IPS DF 6.9 (cell line): ENCODE data around the gene MYZAP.

Source experiments
- DNase-seq: peaks from one replicate; pipeline ENCODE4 v3.0.0-alpha.2; 2013; ENCODE audit warnings: low read depth, low spot score
- H3K27ac ChIP-seq: one replicate; pipeline ENCODE4 v1.5.1; 2013; ENCODE audit warnings: low read length, control low read depth
- H3K27me3 ChIP-seq: 2 replicates; pipeline ENCODE4 v1.6.1; 2013; ENCODE audit warnings: mild to moderate bottlenecking, low read length; ENCODE audit not compliant: control insufficient read depth, insufficient read depth
- H3K36me3 ChIP-seq: 2 replicates; pipeline ENCODE4 v1.6.1; 2013; ENCODE audit warnings: low read length; ENCODE audit not compliant: control insufficient read depth, insufficient read depth
- H3K4me1 ChIP-seq: 2 replicates; pipeline ENCODE4 v1.6.1; 2013; ENCODE audit warnings: low read length; ENCODE audit not compliant: control insufficient read depth, insufficient read depth
- H3K4me3 ChIP-seq: 2 replicates; pipeline ENCODE4 v1.5.1; 2013; ENCODE audit warnings: mild to moderate bottlenecking, low read length
- H3K9me3 ChIP-seq: 2 replicates; pipeline ENCODE4 v1.6.1; 2013; ENCODE audit warnings: low read length, inconsistent platforms; ENCODE audit not compliant: control insufficient read depth, insufficient read depth
- WGBS: extraction: QIAGEN DNeasy Blood & Tissue Kit; methylation state at CpG from one replicate; pipeline ENCODE4 v1.1.7; 2013; ENCODE audit warnings: mixed read lengths, missing lambda C conversion rate; ENCODE audit not compliant: insufficient read length, insufficient coverage; 5-methylcytosine and 5-hydroxymethylcytosine counted together

MYZAP gene

DNA sequence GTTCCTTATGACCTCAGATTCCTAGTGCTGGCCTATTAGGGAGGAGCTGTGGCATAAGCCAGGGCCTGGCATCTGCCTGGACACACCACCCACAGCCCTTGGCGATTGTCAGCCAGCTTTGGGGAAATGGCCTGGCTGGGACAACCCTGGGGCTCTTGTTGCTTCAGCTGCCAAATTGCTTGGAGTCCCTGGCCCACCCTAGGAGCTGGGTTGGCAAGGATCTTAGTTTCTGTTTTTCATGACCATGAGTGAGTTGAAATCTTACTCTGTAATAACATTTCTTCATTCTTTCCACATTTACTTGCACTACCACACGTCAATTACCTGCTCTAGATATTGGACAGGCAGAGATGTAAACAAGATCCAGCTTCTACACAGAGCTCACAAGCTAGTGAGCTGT, 1.9 kb upstream of the MYZAP start:
- H3K4me1 ChIP-seq, result peaks cover 4% of the 10 kb centered on the region; the same call in 1 of the 2 replicates
- no CpG with 5 or more reads among the region's 2 CpGs for WGBS
- no peaks in the 10 kb centered on the region for H3K36me3 ChIP-seq
- no peak overlapping the region for H3K27ac ChIP-seq
- no peaks in the 10 kb centered on the region for H3K9me3 ChIP-seq
- H3K4me3 ChIP-seq, result no peak overlapping the region
- H3K27me3 ChIP-seq, result peaks cover 2% of the 10 kb centered on the region; the same call in 1 of the 2 replicates
- no peak for DNase-seq

DNA sequence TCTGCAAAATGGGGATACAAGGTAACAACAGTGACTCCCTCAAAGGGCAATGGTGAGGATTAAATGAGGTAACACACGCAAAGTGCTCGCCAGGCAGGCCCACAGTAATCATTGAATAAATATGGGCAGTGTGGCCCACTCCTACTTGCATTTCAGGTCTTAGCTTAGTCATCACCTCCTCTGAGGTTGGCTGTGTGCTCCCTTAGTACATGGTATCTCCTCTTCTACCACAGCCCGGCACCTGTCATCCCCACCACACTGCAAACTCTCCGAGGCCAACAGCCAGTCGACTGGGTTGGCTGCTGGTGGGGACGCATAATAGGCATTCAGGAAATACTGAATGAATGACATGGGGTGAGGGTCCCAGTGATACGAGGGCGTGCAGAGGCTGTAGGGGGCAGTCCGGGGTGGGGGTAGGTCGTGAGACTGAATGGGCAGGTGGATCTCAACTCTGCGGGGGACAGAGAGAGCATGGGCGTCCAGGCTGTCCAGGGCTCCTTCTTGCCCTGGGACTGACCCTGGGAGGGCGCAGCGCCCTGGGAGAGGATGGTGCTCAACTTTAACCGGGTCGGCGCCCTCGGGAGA, 375 bp upstream of the MYZAP start:
- peaks cover 4% of the 10 kb centered on the region; the same call in 1 of the 2 replicates for H3K4me1 ChIP-seq
- H3K27ac ChIP-seq, result no peak overlapping the region
- H3K27me3 ChIP-seq, result peaks cover 2% of the 10 kb centered on the region; the same call in 1 of the 2 replicates
- H3K4me3 ChIP-seq, result peak overlapping the region; percentile 55; the same call in 1 of the 2 replicates
- no peak for DNase-seq
- H3K9me3 ChIP-seq, result no peaks in the 10 kb centered on the region
- no peaks in the 10 kb centered on the region for H3K36me3 ChIP-seq
- WGBS, result no CpG with 5 or more reads among the region's 18 CpGs

DNA sequence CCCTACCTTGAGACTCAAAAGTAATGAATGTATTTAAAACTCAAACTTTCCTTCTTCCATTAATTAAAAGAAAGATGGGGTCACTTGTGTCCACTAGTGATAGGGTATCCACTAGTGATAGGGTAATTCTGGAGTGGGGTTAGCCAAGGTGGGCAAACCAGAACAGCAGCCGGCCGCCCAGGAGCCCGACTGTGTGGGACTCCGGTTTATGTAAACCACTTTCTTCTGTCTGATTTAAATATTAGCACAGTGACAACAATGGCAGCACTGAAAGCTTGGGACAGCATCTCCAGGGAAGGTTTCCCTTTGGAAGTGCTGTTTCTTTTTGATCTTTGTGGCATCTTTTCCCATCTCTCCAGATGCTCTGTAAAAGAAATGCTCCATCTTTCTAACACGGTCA, 722 bp downstream of the MYZAP start:
- Histone ChIP-seq H3K27ac (no peak overlapping the region), H3K9me3 (no peaks in the 10 kb centered on the region), H3K27me3 (peaks cover 2% of the 10 kb centered on the region; the same call in 1 of the 2 replicates), H3K4me1 (peaks cover 4% of the 10 kb centered on the region; the same call in 1 of the 2 replicates), H3K36me3 (no peaks in the 10 kb centered on the region), H3K4me3 (no peak overlapping the region; the same call in 1 of the 2 replicates)
- WGBS, result no CpG with 5 or more reads among the region's 5 CpGs
- DNase-seq, result no peak

DNA sequence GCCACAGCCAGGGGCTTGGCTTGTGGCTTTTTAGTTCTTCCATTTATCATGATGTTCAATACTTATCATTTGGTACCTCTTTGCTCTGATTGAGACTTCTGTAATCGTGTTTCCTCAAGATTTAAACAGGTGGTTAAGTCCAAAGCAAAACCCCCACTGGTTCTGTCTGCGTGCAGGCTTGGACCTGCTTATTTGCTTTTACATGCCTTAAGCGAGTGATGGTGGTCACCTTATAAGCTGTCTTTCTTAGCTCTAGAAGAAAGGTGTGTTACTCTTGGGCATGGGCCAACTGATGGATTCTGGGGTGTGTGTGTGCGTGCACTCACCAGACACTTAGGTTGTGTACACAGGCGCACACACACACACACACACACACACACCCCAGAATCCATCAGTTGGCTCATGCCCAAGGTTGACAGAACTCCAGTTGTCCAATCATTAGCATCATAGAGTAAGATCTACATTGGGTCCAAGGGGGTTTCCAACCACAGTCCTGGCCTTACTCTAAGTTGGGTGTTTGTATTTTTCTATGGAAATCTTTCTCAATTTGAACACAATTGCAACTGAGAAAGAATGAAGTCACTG, 1.2 kb downstream of the MYZAP start:
- Histone ChIP-seq H3K4me3 (no peak overlapping the region), H3K27me3 (peaks cover 2% of the 10 kb centered on the region; the same call in 1 of the 2 replicates), H3K4me1 (peaks cover 4% of the 10 kb centered on the region; the same call in 1 of the 2 replicates), H3K27ac (no peak overlapping the region), H3K9me3 (no peaks in the 10 kb centered on the region), H3K36me3 (no peaks in the 10 kb centered on the region)
- no CpG with 5 or more reads among the region's 5 CpGs for WGBS
- DNase-seq, result no peak

DNA sequence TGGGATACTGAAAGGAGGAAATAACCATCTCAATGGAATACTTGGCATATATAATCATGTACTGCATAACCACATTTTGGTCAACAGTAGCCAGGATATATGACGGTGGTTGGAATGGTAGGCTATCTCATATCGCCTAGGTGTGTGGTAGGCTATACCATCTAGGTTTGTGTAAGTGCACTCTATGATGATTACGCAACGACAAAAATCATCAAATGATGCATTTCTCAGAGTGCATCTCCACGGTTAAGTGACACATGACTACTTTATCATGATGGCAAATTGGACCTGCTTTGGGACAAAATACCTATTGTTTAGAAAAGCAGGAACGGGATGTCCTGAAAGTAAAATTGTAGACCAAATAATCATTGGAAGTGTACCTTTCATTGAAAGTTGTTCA, 2.8 kb downstream of the MYZAP start:
- Histone ChIP-seq H3K9me3 (no peaks in the 10 kb centered on the region), H3K27ac (no peak overlapping the region), H3K36me3 (no peaks in the 10 kb centered on the region), H3K4me1 (peaks cover 4% of the 10 kb centered on the region; the same call in 1 of the 2 replicates), H3K27me3 (peaks cover 2% of the 10 kb centered on the region; the same call in 1 of the 2 replicates), H3K4me3 (no peak overlapping the region)
- no CpG with 5 or more reads among the region's 6 CpGs for WGBS
- DNase-seq, result no peak

DNA sequence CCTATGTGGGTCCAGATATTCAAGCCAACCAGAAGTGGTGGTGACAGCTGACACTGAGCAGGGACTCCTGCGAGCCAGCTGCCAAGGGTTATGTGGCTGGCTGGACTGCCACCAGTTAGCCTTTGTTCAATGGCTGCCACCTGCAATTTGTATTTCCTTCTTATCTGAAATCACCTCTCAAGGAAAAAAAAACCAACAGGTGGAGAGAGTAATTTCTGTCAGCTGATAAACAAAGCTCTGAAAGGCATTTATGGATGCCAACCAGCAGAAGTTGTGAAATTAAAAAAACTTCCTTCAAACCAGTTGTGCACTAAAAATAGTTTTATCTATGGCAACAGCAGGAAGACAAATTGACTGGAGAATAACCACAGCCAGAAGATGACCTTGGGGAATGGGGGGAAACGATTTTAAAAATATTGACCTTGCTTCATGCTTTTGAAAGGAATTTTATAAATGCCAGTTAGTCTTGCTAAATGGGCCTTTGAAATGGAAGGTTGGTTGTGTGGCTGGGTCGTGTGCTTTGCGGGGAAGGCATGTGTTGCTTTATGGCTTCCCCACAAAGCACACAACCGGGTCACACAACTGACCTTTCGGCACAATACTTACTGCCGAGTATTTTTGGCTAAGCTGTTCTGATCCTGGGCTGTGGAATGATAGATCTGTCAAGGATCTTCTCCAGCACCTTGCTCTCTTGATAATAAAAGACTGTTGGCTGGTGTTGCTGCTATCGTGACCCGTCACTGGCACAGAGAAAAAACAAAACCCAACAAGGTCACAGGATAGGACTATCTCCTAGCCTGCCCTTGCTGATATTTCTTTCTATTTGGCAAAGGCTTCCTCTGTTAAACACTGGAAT, 3.5 kb downstream of the MYZAP start:
- H3K27me3 ChIP-seq, result peaks cover 2% of the 10 kb centered on the region; the same call in 1 of the 2 replicates
- H3K36me3 ChIP-seq, result no peaks in the 10 kb centered on the region
- peaks cover 4% of the 10 kb centered on the region; the same call in 1 of the 2 replicates for H3K4me1 ChIP-seq
- no CpG with 5 or more reads among the region's 9 CpGs for WGBS
- H3K9me3 ChIP-seq, result no peaks in the 10 kb centered on the region
- no peak overlapping the region for H3K27ac ChIP-seq
- DNase-seq, result no peak
- no peak overlapping the region for H3K4me3 ChIP-seq

DNA sequence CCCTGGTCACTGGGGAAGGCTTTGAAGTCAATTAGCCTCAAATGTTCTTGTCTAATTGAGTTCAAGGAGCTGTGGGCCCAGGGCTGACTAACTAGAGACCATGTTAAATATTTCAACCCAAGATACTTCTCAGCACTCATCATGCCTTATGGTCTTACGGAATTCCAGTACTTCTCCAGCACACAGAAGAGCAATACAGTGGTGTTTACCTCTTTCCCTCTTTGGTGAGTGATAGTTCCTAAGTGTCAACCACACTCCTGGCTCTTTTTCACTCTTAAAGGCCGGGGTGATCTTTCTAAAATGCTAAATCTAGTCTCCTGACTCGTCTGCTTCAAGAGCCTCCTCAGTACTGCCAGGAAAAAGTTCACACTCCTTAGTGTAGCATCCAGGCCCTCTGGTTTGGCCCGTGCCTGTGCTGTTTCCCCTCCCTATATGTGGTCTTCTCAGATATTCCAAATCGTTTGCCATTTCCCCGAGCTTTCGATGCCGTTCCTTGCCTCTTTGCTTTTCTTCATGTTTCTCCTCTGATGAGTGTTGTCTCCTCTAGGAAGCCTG, 4.7 kb downstream of the MYZAP start:
- no peak for DNase-seq
- no peak overlapping the region for H3K27ac ChIP-seq
- peaks cover under 1% of the 10 kb centered on the region; the same call in 1 of the 2 replicates for H3K4me1 ChIP-seq
- H3K27me3 ChIP-seq, result no peaks in the 10 kb centered on the region
- H3K9me3 ChIP-seq, result no peaks in the 10 kb centered on the region
- no peaks in the 10 kb centered on the region for H3K36me3 ChIP-seq
- H3K4me3 ChIP-seq, result no peak overlapping the region
- no CpG with 5 or more reads among the region's 8 CpGs for WGBS

DNA sequence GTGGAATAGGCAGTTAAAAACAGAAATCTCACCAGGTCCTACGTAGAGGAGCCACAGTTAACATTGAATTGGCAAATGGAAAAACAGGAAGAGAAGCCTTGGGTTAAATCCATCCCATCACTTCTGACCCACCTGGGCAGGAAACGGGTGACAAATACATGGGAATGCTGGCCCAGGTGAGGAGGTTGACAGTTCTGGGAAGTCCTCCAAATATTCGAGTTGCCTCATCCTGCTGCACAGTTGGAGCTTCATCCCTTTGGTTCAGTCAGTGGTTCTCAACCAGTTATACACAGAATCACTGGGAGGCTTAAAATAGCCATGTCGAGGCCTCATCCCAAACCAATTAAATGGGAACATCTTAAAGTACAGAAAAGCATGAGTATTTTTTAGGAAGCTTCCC, 5.3 kb downstream of the MYZAP start:
- Histone ChIP-seq H3K9me3 (no peaks in the 10 kb centered on the region), H3K4me1 (no peaks in the 10 kb centered on the region), H3K36me3 (no peaks in the 10 kb centered on the region), H3K27me3 (no peaks in the 10 kb centered on the region), H3K4me3 (no peak overlapping the region), H3K27ac (no peak overlapping the region)
- WGBS, result no CpG with 5 or more reads among the region's 4 CpGs
- DNase-seq, result no peak

DNA sequence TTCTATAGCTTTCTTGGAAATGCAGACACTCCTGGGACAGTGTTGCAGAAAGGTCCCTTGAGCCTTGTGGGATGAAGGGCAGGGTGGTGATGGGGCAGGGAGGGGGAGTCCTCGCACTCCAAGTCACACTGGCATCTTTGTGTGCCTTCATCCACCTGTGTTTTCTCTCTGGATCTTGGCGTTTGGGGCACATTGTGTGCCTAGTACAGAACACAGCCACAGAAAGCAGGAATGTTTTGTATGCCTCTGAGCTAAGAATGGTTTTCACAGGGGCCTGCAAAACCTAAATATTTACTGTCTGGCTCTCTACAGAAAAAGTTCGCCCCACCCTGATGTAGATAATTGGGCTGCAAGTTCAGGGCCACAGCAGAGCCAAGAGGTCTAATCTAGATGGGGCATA, 5.7 kb downstream of the MYZAP start:
- no peak overlapping the region for H3K4me3 ChIP-seq
- WGBS, result no CpG with 5 or more reads among the region's 3 CpGs
- no peak for DNase-seq
- no peaks in the 10 kb centered on the region for H3K4me1 ChIP-seq
- no peaks in the 10 kb centered on the region for H3K27me3 ChIP-seq
- H3K9me3 ChIP-seq, result no peaks in the 10 kb centered on the region
- H3K36me3 ChIP-seq, result no peaks in the 10 kb centered on the region
- no peak overlapping the region for H3K27ac ChIP-seq

DNA sequence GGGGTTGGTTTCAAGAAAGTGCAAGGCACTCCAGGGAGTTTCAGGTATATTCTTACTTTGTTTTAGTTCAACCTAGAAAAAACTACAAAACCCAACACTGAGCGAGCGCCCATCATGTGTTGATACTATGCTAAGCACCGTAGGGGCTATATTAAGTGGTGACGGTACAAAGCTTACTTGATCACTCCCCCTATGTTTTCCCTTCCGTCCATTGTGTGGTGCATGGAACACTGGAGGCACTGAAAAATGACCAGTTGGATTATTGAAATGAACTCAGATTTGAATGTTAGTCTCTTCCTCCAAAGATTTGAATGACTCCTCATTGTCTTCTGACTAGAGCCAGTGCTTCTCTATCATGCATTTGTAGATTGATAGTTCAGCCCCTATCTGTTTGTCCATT, 6.6 kb downstream of the MYZAP start:
- Histone ChIP-seq H3K4me3 (no peak overlapping the region), H3K27me3 (no peaks in the 10 kb centered on the region), H3K27ac (no peak overlapping the region), H3K9me3 (no peaks in the 10 kb centered on the region), H3K4me1 (no peaks in the 10 kb centered on the region), H3K36me3 (no peaks in the 10 kb centered on the region)
- no peak for DNase-seq
- no CpG with 5 or more reads among the region's 5 CpGs for WGBS
